K562 (cell line): ENCODE results near the gene ELP5. TPM values are rescaled to one million over a fixed set of nuclear protein-coding genes. Genes with fewer than 3 reads are reported as not detected.

ENCODE experiments used
- ZBTB40 ChIP-seq, 2 experiments: fragments of 450-650 bp in 1 of 2; sonication (generic) in 1 of 2; formaldehyde crosslinking in 1 of 2; IDR thresholded peaks; 2 replicates each; pipeline versions ENCODE4 v1.7.1 to v1.9.0; 2016 to 2022; ENCODE audit warnings: inconsistent platforms in 1 of 2, mild to moderate bottlenecking in 1 of 2, missing genetic modification reagents in 1 of 2
- polyA plus RNA-seq, 8 experiments: library from polyadenylated mRNA; depleted of rRNA in 4 of 8; stranded (reverse) in 5 of 8; unstranded in 3 of 8; fragments of >200 nt; fragmentation: Nextera tagmentation in 2 of 8; fragmentation: Illumina TruSeq in 1 of 8; extraction: Ambion mirVana in 2 of 8; extraction: Trizol in 1 of 8; gene quantifications; 2 replicates each; pipeline versions ENCODE4 v1.2.1 to v1.2.3, GENCODE V29; 2011 to 2014; ENCODE audit warnings: inconsistent platforms in 1 of 8, missing spikeins in 1 of 8
- total RNA-seq, 7 experiments: library from RNA; depleted of rRNA in 6 of 7; stranded (reverse); fragments of >200 nt in 6 of 7; fragmentation: Illumina TruSeq in 2 of 7; extraction: Trizol in 2 of 7; gene quantifications; 2 replicates each; pipeline versions ENCODE4 v1.2.1 to v1.2.3, GENCODE V29; 2011 to 2021; ENCODE audit warnings: low replicate concordance in 1 of 7

The ELP5 gene
- total and polyA plus RNA-seq, 9 of the 15 experiments (the other 6 are each of a cell fraction or from before 2014, with no cell fraction given): 25.7 to 77.9 (median 52.9) TPM

- TF ChIP-seq ZBTB40 (IDR thresholded peaks at IDR 0.05) (no peak), ZBTB40 (CRISPR knock-in tag; IDR thresholded peaks at IDR 0.05) (no peak)
These were observed 37.5 kb upstream of the ELP5 start (continued) for GRCh38 chr17:7214300-7215135.
